Measurements from ENCODE around the gene MYPN.
"Not testable (repeated sequence)": the region's sequence is repeated elsewhere in the genome, so short reads cannot be mapped to it uniquely, and the experiment has no call there.

The MYPN gene, protein sequence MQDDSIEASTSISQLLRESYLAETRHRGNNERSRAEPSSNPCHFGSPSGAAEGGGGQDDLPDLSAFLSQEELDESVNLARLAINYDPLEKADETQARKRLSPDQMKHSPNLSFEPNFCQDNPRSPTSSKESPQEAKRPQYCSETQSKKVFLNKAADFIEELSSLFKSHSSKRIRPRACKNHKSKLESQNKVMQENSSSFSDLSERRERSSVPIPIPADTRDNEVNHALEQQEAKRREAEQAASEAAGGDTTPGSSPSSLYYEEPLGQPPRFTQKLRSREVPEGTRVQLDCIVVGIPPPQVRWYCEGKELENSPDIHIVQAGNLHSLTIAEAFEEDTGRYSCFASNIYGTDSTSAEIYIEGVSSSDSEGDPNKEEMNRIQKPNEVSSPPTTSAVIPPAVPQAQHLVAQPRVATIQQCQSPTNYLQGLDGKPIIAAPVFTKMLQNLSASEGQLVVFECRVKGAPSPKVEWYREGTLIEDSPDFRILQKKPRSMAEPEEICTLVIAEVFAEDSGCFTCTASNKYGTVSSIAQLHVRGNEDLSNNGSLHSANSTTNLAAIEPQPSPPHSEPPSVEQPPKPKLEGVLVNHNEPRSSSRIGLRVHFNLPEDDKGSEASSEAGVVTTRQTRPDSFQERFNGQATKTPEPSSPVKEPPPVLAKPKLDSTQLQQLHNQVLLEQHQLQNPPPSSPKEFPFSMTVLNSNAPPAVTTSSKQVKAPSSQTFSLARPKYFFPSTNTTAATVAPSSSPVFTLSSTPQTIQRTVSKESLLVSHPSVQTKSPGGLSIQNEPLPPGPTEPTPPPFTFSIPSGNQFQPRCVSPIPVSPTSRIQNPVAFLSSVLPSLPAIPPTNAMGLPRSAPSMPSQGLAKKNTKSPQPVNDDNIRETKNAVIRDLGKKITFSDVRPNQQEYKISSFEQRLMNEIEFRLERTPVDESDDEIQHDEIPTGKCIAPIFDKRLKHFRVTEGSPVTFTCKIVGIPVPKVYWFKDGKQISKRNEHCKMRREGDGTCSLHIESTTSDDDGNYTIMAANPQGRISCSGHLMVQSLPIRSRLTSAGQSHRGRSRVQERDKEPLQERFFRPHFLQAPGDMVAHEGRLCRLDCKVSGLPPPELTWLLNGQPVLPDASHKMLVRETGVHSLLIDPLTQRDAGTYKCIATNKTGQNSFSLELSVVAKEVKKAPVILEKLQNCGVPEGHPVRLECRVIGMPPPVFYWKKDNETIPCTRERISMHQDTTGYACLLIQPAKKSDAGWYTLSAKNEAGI (N-terminal part only)

GRCh38 chr10:68109331-68109730 is at the start of gene MYPN:
Gene MYPN, plus strand, starts transcription at chr10:68109488. Its CDS starts 11,951 bp downstream, at chr10:68121439.
- no peak for DNase-seq

DNA sequence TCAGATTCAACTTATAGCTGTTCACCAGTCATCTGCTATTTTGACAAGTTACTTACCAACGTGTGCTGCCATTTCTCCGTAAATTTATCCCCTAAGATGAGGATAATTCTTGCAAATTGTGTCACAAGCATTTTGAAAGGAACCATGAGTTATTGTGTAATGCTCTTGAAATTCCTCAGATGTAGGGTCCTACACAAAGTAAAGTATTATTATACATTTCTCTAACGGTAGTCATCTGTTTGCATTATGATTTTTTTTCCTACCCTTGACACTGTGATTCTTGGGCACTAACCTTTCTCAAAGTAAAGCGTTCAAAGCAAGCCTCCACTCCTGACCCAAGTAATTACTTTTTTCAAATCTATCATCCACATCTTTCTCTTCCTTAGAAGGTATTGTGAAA is 42.3 kb upstream of the MYPN start:
- DNase-seq: no peak

- no peak for DNase-seq
Measured at GRCh38 chr10:68067508-68067907, 41.8 kb upstream of the MYPN start.

DNA sequence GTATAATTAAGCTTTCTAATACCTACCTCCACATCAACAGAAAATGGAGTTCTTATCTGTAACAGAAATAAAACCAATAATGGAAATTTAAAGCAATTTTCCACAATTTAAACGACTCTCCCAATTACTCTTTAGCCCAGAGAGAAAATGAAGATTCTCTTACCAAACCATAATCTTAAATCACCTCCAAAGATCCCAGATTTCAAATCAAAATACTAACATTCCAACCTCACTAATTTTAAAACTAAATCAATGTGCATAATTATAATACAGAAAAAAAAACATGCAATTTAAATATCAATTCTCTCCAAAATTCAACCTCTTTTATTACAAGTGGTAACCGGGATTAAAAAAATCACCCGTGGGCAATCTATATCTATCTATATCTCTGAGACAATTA is 35.7 kb upstream of the MYPN start:
- DNase-seq: no peak

GRCh38 chr10:68074031-68074774 is 35.1 kb upstream of the MYPN start:
- no peak for DNase-seq

GRCh38 chr10:68074775-68075549 is 34.3 kb upstream of the MYPN start, which contains the start of gene HERC4:
Gene HERC4, minus strand, starts transcription at chr10:68075283. Its CDS starts 2,175 bp downstream, at chr10:68073108.
- DNase-seq: peak; percentile 95

- no peak for DNase-seq
Measured at GRCh38 chr10:68075550-68076004, 33.7 kb upstream of the MYPN start.

DNA sequence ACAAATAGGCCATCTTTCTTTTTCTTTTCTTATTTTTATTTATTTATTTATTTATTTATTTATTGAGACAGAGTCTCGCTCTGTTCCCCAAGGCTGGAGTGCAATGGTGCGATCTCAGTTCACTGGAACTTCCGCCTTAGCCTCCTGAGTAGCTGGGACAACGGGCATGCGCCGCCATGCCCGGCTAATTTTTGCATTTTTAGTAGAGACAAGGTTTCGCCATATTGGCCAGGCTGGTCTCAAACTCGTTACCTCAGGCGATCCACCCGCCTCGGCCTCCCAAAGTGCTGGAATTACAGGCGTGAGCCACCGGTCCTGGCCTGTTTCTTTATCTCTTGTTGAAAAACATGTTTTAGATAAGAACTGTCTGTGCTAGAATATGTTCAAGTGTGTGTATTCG is 33.2 kb upstream of the MYPN start:
- not testable (repeated sequence) for DNase-seq

DNA sequence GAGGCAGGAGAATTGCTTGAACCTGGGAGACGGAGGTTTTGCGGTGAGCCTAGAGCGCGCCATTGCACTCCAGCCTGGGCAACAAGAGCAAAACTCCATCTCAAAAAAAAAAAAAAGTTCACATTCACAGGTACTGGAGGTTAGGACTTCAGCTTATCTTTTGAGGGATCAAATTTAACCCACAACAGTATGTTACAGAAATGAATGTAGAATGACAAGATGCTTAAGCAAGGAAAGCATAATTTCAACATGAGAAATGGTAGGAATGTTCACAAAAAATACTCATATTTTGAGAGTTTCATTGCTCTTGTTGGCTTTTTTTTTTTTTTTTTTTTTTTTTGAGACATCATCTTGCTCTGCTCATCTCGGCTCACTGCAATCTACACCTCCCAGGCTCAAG is 32.3 kb upstream of the MYPN start:
- no peak for DNase-seq

GRCh38 chr10:68079434-68079833 is 29.9 kb upstream of the MYPN start:
- DNase-seq: no peak

- DNase-seq: no peak
Measured at GRCh38 chr10:68080853-68081431, 28.3 kb upstream of the MYPN start.

GRCh38 chr10:68081916-68082315 is 27.4 kb upstream of the MYPN start:
- no peak for DNase-seq

DNA sequence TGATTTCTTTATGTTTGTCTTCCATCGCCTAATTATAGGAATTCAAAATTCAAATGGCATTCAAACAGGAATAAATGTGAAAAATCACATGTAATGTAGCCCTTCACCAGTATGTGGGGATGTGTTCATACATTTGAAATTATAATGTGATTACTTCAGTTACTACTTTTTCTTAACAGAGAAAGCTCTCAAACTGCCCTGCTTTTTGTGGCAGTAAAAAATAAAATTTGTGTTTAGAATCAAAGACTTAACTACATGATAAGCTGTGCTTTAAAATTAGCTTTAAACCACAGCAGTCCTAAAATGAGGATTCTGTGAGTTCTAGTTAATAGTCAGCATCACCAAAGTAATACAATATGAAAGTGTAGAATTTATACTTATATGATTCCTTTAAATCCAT is 26.4 kb upstream of the MYPN start:
- peak; percentile 57 for DNase-seq

DNA sequence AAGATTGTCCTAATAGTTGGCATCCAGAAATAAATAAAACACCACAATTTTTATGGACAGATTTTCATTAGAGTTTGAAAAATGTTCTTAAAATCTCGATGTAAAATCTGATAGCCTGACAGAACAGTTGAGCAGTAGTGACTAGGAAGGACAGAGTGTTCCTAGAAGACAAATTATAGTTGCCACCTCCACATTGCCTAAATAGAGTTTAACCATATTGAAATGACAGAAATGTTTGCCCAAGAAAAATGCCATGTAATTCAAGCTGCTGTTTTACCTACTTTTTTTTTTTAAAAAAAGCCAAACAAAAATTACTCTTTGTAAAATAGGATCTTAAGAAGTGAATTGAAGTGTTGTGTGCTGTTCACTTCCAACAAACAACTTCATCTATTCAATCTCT is 25.3 kb upstream of the MYPN start:
- no peak for DNase-seq

DNA sequence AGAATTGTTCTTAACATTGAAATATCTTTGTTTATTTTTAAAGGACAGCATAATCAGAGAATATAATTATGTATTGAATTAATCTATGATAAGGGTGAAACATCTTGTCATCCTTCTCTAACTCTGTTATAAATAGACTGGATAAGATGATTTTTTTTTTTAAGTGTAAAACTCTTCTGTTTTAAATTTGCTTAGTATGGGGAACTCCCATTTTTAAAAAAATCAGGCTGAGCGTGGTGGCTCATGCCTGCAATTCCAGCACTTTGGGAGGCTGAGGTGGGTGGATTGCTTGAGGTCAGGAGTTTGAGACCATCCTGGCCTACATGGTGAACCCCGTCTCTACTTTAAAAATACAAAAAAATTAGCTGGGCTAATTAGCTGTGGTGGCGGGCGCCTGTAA is 24.8 kb upstream of the MYPN start:
- DNase-seq: no peak

DNA sequence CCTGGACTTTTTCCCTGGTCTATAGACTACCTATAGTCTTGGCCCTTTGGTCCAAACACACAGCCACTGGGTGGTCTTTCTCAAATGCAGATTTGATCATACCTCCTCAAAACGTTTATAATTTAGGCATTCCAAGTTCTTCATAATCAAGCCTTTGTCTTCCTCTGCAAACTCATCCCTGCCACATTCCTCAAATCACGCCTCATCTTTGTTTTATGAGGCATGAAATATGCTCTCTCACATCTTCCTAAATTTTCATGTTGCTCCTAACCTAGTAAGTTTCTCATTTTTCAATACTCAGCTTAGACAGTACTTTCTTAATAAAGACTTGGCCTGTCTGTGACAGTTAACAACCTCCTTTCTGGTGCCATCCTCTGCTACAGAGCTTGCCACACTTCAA is 23.3 kb upstream of the MYPN start:
- peak; percentile 63 for DNase-seq

GRCh38 chr10:68086910-68087684 is 22.2 kb upstream of the MYPN start:
- DNase-seq: no peak

- no peak for DNase-seq
Measured at GRCh38 chr10:68087685-68088401, 21.4 kb upstream of the MYPN start.

DNA sequence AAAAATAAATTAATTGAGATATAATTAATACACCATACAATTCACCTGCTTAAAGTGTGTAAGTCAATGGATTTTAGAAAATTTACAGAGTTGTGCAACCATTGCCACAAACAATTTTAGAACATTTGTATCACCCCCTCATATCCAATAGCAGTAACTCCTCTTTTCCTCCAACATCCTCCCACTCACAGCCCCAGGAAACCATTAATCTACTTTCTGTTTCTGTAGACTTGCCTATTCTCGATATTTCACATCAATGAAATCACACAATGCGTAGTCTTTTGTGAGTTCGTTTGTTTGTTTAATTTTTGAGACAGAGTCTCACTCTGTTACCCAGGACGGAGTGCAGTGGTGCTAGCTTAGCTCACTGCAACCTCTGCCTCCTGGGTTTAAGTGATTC is 20.5 kb upstream of the MYPN start:
- no peak for DNase-seq

GRCh38 chr10:68090586-68090985 is 18.7 kb upstream of the MYPN start:
- no peak for DNase-seq

Measured in fibroblast of skin of right biceps (primary cell).